IMR-90 (cell line): ENCODE measurements around the gene IGSF8. TPM values are rescaled to one million over a fixed set of nuclear protein-coding genes. Genes with fewer than 3 reads are reported as not detected.

Source experiments
- ATAC-seq: fragments of 200-7000 bp; cut with Tn5 transposase; 2 replicates; pipeline ENCODE4 v1.9.1; 2020; ENCODE audit warnings: low read depth, mild to moderate bottlenecking, moderate library complexity
- BruUV-seq: library from RNA; stranded (reverse); fragments of 400-500 nt; replicated peaks from 2 replicates; lab custom pipeline; 2021; lab: Mats Ljungman, UMichigan
- CTCF ChIA-PET: fragments of 300-600 bp; formaldehyde crosslinking; extraction: SDS; loops from one replicate; lab custom pipeline; 2021; ENCODE audit warnings: antibody characterized with exemption; lab: Yijun Ruan, JAX
- POLR2A ChIA-PET: fragments of 300-600 bp; sonication (Branson Sonifier 250); formaldehyde crosslinking; loops from one replicate; lab custom pipeline; 2022; ENCODE audit warnings: antibody characterized with exemption; ENCODE audit not compliant: unreplicated experiment; lab: Charles Lee
- DNase-seq: peaks from one replicate; pipeline ENCODE4 v3.0.0; 2013
- H2AFZ ChIP-seq: replicated peaks from 2 replicates; pipeline ENCODE3; 2013; ENCODE audit warnings: low read length, mild to moderate bottlenecking; ENCODE audit not compliant: poor library complexity
- H2AK5ac ChIP-seq: 2 replicates; pipeline ENCODE4 v1.6.1; 2013; ENCODE audit warnings: low read depth, low read length, inconsistent platforms
- H2AK9ac ChIP-seq: replicated peaks from 2 replicates; pipeline ENCODE3; 2013; ENCODE audit warnings: mild to moderate bottlenecking, low read depth, low read length, moderate library complexity; ENCODE audit not compliant: poor library complexity
- H2BK120ac ChIP-seq: 2 replicates; pipeline ENCODE4 v1.6.1; 2013; ENCODE audit warnings: low read depth, low read length, inconsistent platforms
- H2BK15ac ChIP-seq: 3 replicates; pipeline ENCODE4 v1.6.1; 2013; ENCODE audit warnings: low read depth, low read length, inconsistent platforms
- H2BK20ac ChIP-seq: 2 replicates; pipeline ENCODE4 v1.6.1; 2013; ENCODE audit warnings: low read depth, mild to moderate bottlenecking, inconsistent platforms, low read length, moderate library complexity
- H2BK5ac ChIP-seq: 2 replicates; pipeline ENCODE4 v1.6.1; 2013; ENCODE audit warnings: mild to moderate bottlenecking, low read depth, low read length, inconsistent platforms; ENCODE audit not compliant: poor library complexity, severe bottlenecking
- H3K14ac ChIP-seq: replicated peaks from 2 replicates; pipeline ENCODE4 v1.6.1; 2013; ENCODE audit warnings: low read depth, low read length, inconsistent platforms
- H3K18ac ChIP-seq: 2 replicates; pipeline ENCODE4 v1.6.1; 2013; ENCODE audit warnings: low read depth, low read length, control low read depth
- H3K23ac ChIP-seq: 2 replicates; pipeline ENCODE4 v1.6.1; 2013; ENCODE audit warnings: low read depth, low read length, inconsistent platforms
- H3K27ac ChIP-seq: 2 replicates; pipeline ENCODE4 v1.5.1; 2013; ENCODE audit warnings: mild to moderate bottlenecking, control low read depth, low read length; ENCODE audit not compliant: insufficient read depth
- H3K27me3 ChIP-seq: 2 replicates; pipeline ENCODE4 v1.6.1; 2013; ENCODE audit warnings: low read length; ENCODE audit not compliant: control insufficient read depth, insufficient read depth
- H3K36me3 ChIP-seq: 2 replicates; pipeline ENCODE4 v1.6.1; 2013; ENCODE audit warnings: low read length, mixed read lengths; ENCODE audit not compliant: control insufficient read depth, insufficient read depth
- H3K4ac ChIP-seq: 2 replicates; pipeline ENCODE4 v1.6.1; 2013; ENCODE audit warnings: low read depth, low read length, inconsistent platforms
- H3K4me1 ChIP-seq: 2 replicates; pipeline ENCODE4 v1.6.1; 2013; ENCODE audit warnings: low read length, mixed read lengths; ENCODE audit not compliant: control insufficient read depth, insufficient read depth
- H3K4me2 ChIP-seq: 2 replicates; pipeline ENCODE4 v1.6.1; 2013; ENCODE audit warnings: low read depth, mild to moderate bottlenecking, control low read depth, low read length, moderate library complexity
- H3K4me3 ChIP-seq: 2 replicates; pipeline ENCODE4 v1.5.1; 2013; ENCODE audit warnings: low read depth, mild to moderate bottlenecking, control low read depth, low read length, moderate library complexity; ENCODE audit not compliant: insufficient read depth
- H3K56ac ChIP-seq: 2 replicates; pipeline ENCODE4 v1.6.1; 2013; ENCODE audit warnings: low read length, inconsistent platforms; ENCODE audit not compliant: insufficient read depth; ENCODE audit errors: extremely low read depth
- H3K79me1 ChIP-seq, 2 experiments: 2 replicates each; pipeline ENCODE4 v1.6.1; 2013; ENCODE audit warnings: low read length in 2 of 2, inconsistent platforms in 1 of 2, low read depth in 1 of 2
- H3K9ac ChIP-seq: 2 replicates; pipeline ENCODE4 v1.6.1; 2013; ENCODE audit warnings: low read depth, low read length, control low read depth
- H3K9me1 ChIP-seq: 2 replicates; pipeline ENCODE4 v1.6.1; 2013; ENCODE audit warnings: low read length, inconsistent platforms; ENCODE audit not compliant: insufficient read depth
- H3K9me3 ChIP-seq: 2 replicates; pipeline ENCODE4 v1.6.1; 2013; ENCODE audit warnings: low read length; ENCODE audit not compliant: control insufficient read depth, insufficient read depth
- H4K20me1 ChIP-seq: 2 replicates; pipeline ENCODE4 v1.6.1; 2013; ENCODE audit warnings: low read length, inconsistent platforms; ENCODE audit not compliant: insufficient read depth
- H4K5ac ChIP-seq: 2 replicates; pipeline ENCODE4 v1.6.1; 2013; ENCODE audit warnings: mild to moderate bottlenecking, low read depth, low read length, control low read depth
- H4K8ac ChIP-seq, 2 experiments: 2 replicates each; pipeline ENCODE4 v1.6.1; 2013; ENCODE audit warnings: low read depth in 2 of 2, low read length in 2 of 2, control low read depth in 1 of 2, inconsistent platforms in 1 of 2
- H4K91ac ChIP-seq: 2 replicates; pipeline ENCODE4 v1.6.1; 2013; ENCODE audit warnings: low read depth, low read length, inconsistent platforms; ENCODE audit not compliant: insufficient read depth
- BHLHE40 ChIP-seq: fragments of 150-350 bp; IDR thresholded peaks from 2 replicates; pipeline ENCODE4 v1.6.1; 2016; ENCODE audit warnings: mild to moderate bottlenecking, low read depth, low read length
- CEBPB ChIP-seq: IDR thresholded peaks from 2 replicates; pipeline ENCODE4 v1.6.1; 2012; ENCODE audit warnings: low read depth, low read length, improper control_type of control experiment
- CTCF ChIP-seq: conservative IDR thresholded peaks from 2 replicates; pipeline ENCODE4 v1.5.1; 2012; ENCODE audit warnings: mild to moderate bottlenecking, low read depth, low read length, improper control_type of control experiment
- FOS ChIP-seq: fragments of 150-350 bp; IDR thresholded peaks from 2 replicates; pipeline ENCODE4 v1.6.1; 2016; ENCODE audit warnings: low read depth, low read length
- MXI1 ChIP-seq: IDR thresholded peaks from 2 replicates; pipeline ENCODE4 v1.6.1; 2012; ENCODE audit warnings: low read depth, mild to moderate bottlenecking, low read length, moderate library complexity, borderline replicate concordance
- POLR2A ChIP-seq: IDR thresholded peaks from 2 replicates; pipeline ENCODE4 v1.6.1; 2012; ENCODE audit warnings: mild to moderate bottlenecking, low read depth, low read length
- RAD21 ChIP-seq: IDR thresholded peaks from 2 replicates; pipeline ENCODE4 v1.6.1; 2012; ENCODE audit warnings: low read length, improper control_type of control experiment
- RFX5 ChIP-seq: IDR thresholded peaks from 2 replicates; pipeline ENCODE4 v1.8.0; 2012; ENCODE audit warnings: low read depth, mild to moderate bottlenecking, low read length, moderate library complexity
- SMC3 ChIP-seq: fragments of 150-350 bp; IDR thresholded peaks from 2 replicates; pipeline ENCODE4 v1.6.1; 2016; ENCODE audit warnings: low read depth, mild to moderate bottlenecking, antibody characterized with exemption, low read length, moderate library complexity
- WGBS, 2 experiments: methylation state at CpG; one replicate each; pipeline versions ENCODE4 v1.1.5 to v1.1.7; 2013; ENCODE audit warnings: missing lambda C conversion rate in 2 of 2; ENCODE audit not compliant: insufficient read length in 1 of 2; ENCODE audit errors: extremely low coverage in 2 of 2; 5-methylcytosine and 5-hydroxymethylcytosine counted together
- dilution Hi-C: fragments of 300-500 bp; cut with HindIII; formaldehyde crosslinking; loops from one replicate; pipeline ENCODE4 v1.14.3; 2018; ENCODE audit warnings: low sequenced_read_pairs; ENCODE audit not compliant: unreplicated experiment
- in situ Hi-C: fragments of 300-500 bp; cut with MboI; formaldehyde crosslinking; loops from 3 replicates; pipeline ENCODE4 v1.14.3; 2019; ENCODE audit warnings: low sequenced_read_pairs, inconsistent platforms, mixed read lengths
- intact Hi-C: fragments of 100-400 bp; cut with micrococcal nuclease; formaldehyde crosslinking; loops from 2 replicates; pipeline ENCODE4 v1.10.0; 2022
- polyA plus RNA-seq, 3 experiments: library from polyadenylated mRNA; depleted of rRNA; stranded (reverse); fragments of >200 nt; gene quantifications; 2 replicates each; pipeline ENCODE4 v1.2.3, GENCODE V29; 2012; ENCODE audit warnings: low replicate concordance in 1 of 3
- total RNA-seq: library from RNA; depleted of rRNA; stranded (reverse); fragments of >200 nt; gene quantifications from 2 replicates; pipeline ENCODE4 v1.2.3, GENCODE V29; 2012

IGSF8 gene
- total and polyA plus RNA-seq, 2 of the 4 experiments (the other 2 are of a cell fraction), result 8.8 to 25.2 TPM

- Histone ChIP-seq H3K27ac (no peak overlapping the region), H2BK20ac (0 out of 2 replicates have a peak overlapping the region, but pooled peaks have one; percentile 27), H2AK9ac (peak overlapping the region; percentile 68), H2BK120ac (peak overlapping the region; percentile 21; the same call in 1 of the 2 replicates), H3K4me1 (peaks cover 17% of the 10 kb centered on the region), H3K18ac (no peak overlapping the region), H3K9me3 (no peaks in the 10 kb centered on the region), H3K9ac (no peak overlapping the region), H3K4ac (peak overlapping the region; percentile 6; the same call in 1 of the 2 replicates), H4K20me1 (no peaks in the 10 kb centered on the region), H3K56ac (no peak overlapping the region), H2BK15ac (no peak overlapping the region), H4K5ac (0 out of 2 replicates have a peak overlapping the region, but pooled peaks have one; percentile 28), H3K79me1 (peaks cover 0 to 14% of the 10 kb centered on the region in 2 experiments; a peak in 3 of 4 replicates), H2AK5ac (peak overlapping the region; percentile 27; the same call in 1 of the 2 replicates), H2AFZ (peak overlapping the region; percentile 88), H3K36me3 (no peaks in the 10 kb centered on the region), H4K8ac (peak overlapping the region in 1 of 2 experiments; percentile 76; a peak in 3 of 4 replicates), H3K4me3 (no peak overlapping the region), H2BK5ac (no peak overlapping the region), H3K9me1 (no peaks in the 10 kb centered on the region), H4K91ac (peak overlapping the region; percentile 5; the same call in 1 of the 2 replicates), H3K14ac (no peak overlapping the region; the same call in 1 of the 2 replicates), H3K23ac (no peak overlapping the region), H3K4me2 (peak overlapping the region; percentile 40), H3K27me3 (no peaks in the 10 kb centered on the region; the same call in 1 of the 2 replicates)
- ATAC-seq (peak; percentile 22), DNase-seq (peak; percentile 62)
- TF ChIP-seq BHLHE40 (peak; percentile 51; the same call in 1 of the 2 replicates), CTCF (peak; percentile 94), CEBPB (0 out of 2 replicates have a peak, but pooled peaks have one; percentile 11), RFX5 (peak; percentile 68; the same call in 1 of the 2 replicates), FOS (no peak), RAD21 (peak; percentile 93), SMC3 (peak; percentile 92), MXI1 (no peak), POLR2A (peak; percentile 37; the same call in 1 of the 2 replicates)
- WGBS, 2 experiments, result no CpG with 5 or more reads among the region's 13 CpGs
- dilution Hi-C loops (loop anchor here (10.0 kb wide), 1 partner anchor 114 kb away; no protein-coding TSS in a partner anchor), intact Hi-C loops (loop anchor here (1.0 kb wide), 4 partner anchors 92 to 275 kb away; no protein-coding TSS in a partner anchor), in situ Hi-C loops (no loop called here)
- POLR2A ChIA-PET, result no interaction called here
- no TSS peak for BruUV-seq
- CTCF ChIA-PET, result interaction anchor here (0.6 to 3.2 kb wide), 21 partner anchors 14 to 506 kb away, joined by 3 to 25 read pairs (median 4); no protein-coding TSS in a partner anchor
Measured at GRCh38 chr1:160101037-160101716, 2.8 kb upstream of the IGSF8 start.
